OCI-LY1 (cell line): ENCODE measurements around the gene PDAP1.

Source experiments
- H2AFZ ChIP-seq: fragments of 200-600 bp; sonication (generic), shearing (Covaris generic); 2 replicates; pipeline ENCODE4 v1.6.0; 2014; ENCODE audit warnings: antibody characterized with exemption, mild to moderate bottlenecking, low read length
- H3F3A ChIP-seq: fragments of 200-600 bp; sonication (generic), shearing (Covaris generic); 2 replicates; pipeline ENCODE4 v1.6.0; 2014; ENCODE audit warnings: mild to moderate bottlenecking, antibody characterized with exemption, low read length, moderate library complexity; ENCODE audit not compliant: insufficient read depth
- H3K27ac ChIP-seq: fragments of 200-600 bp; sonication (generic); 2 replicates; pipeline ENCODE4 v1.5.1; 2014; ENCODE audit warnings: low read length, mixed run types, mild to moderate bottlenecking, low read depth; ENCODE audit not compliant: poor library complexity, severe bottlenecking
- H3K27me3 ChIP-seq: fragments of 200-600 bp; sonication (generic); 2 replicates; pipeline ENCODE4 v1.6.0; 2014; ENCODE audit warnings: antibody characterized with exemption, mild to moderate bottlenecking, low read length, moderate library complexity; ENCODE audit not compliant: insufficient read depth
- H3K36me3 ChIP-seq: fragments of 200-600 bp; sonication (generic); 2 replicates; pipeline ENCODE4 v1.6.1; 2014; ENCODE audit warnings: mild to moderate bottlenecking, antibody characterized with exemption, low read length, moderate library complexity, mixed read lengths; ENCODE audit not compliant: insufficient read depth
- H3K4me1 ChIP-seq: fragments of 200-600 bp; sonication (generic); 2 replicates; pipeline ENCODE4 v1.5.1; 2014; ENCODE audit warnings: mild to moderate bottlenecking, low read length, moderate library complexity; ENCODE audit not compliant: insufficient read depth, severe bottlenecking
- H3K4me2 ChIP-seq: fragments of 200-600 bp; sonication (generic), shearing (Covaris generic); 2 replicates; pipeline ENCODE4 v1.6.1; 2014; ENCODE audit warnings: low read length
- H3K4me3 ChIP-seq: fragments of 200-600 bp; sonication (generic); 2 replicates; pipeline ENCODE4 v1.5.1; 2014; ENCODE audit warnings: low read length, low read depth, mild to moderate bottlenecking, mixed read lengths; ENCODE audit not compliant: poor library complexity, severe bottlenecking
- H3K79me2 ChIP-seq: fragments of 200-600 bp; shearing (Covaris generic); 2 replicates; pipeline ENCODE4 v1.6.1; 2016; ENCODE audit warnings: mixed run types, low read length, mixed read lengths; ENCODE audit not compliant: insufficient read depth
- H3K9ac ChIP-seq: fragments of 200-600 bp; sonication (generic), shearing (Covaris generic); 2 replicates; pipeline ENCODE4 v1.6.1; 2014; ENCODE audit warnings: mild to moderate bottlenecking, low read length, mixed read lengths
- H3K9me2 ChIP-seq: fragments of 200-600 bp; sonication (generic), shearing (Covaris generic); 2 replicates; pipeline ENCODE4 v1.6.1; 2014; ENCODE audit warnings: low read depth, mild to moderate bottlenecking, low read length, mixed read lengths
- H3K9me3 ChIP-seq: fragments of 200-600 bp; shearing (Covaris generic); 2 replicates; pipeline ENCODE4 v1.6.1; 2014; ENCODE audit warnings: low read length, mixed read lengths
- H4K20me1 ChIP-seq: fragments of 200-600 bp; sonication (generic), shearing (Covaris generic); 2 replicates; pipeline ENCODE4 v1.6.0; 2016; ENCODE audit warnings: mild to moderate bottlenecking, low read length; ENCODE audit not compliant: insufficient read depth
- EZH2 ChIP-seq: fragments of 200-600 bp; sonication (generic), shearing (Covaris generic); IDR thresholded peaks from 2 replicates; pipeline ENCODE4 v1.8.0; 2017; ENCODE audit warnings: borderline replicate concordance, mixed run types, mild to moderate bottlenecking, antibody characterized with exemption, low read length, moderate library complexity, mixed read lengths
- TF ChIP-seq, protein P1 (sequence below): fragments of 200-600 bp; sonication (generic), shearing (Covaris generic); IDR thresholded peaks from 2 replicates; pipeline ENCODE4 v1.5.1; 2017; ENCODE audit warnings: mild to moderate bottlenecking, antibody characterized with exemption, low read length, moderate library complexity, mixed read lengths

The PDAP1 gene

DNA sequence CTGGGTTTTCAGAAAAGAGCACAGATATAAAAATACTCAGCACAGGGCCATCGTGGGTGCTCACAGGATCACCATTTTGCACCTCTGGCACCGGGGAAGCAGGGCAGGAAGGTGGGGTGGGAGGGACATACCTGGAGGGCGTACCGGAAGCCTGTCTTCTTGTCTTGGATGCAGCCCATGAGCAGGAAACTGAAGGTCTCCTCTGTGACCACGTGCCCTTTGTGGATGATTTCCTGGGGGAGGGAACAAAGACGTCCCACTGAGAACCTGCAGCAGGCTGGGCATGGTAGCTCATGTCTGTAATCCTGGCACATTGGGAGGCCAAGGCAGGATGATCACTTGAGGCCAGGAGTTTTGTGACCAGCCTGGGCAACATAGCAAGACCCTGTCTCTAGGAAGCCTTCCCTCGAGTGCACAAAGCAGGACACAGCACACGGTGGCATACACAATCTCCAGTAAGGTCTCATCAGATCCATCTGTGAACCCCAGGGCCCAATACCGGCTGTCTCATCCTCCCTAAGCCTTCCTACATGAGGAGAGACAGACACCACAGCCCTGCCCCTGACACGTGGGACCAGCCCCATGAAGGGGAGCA is 20.7 kb upstream of the PDAP1 start:
- H3K36me3 ChIP-seq: peaks cover 71% of the 10 kb centered on the region
- H2AFZ ChIP-seq: no peak overlapping the region

DNA sequence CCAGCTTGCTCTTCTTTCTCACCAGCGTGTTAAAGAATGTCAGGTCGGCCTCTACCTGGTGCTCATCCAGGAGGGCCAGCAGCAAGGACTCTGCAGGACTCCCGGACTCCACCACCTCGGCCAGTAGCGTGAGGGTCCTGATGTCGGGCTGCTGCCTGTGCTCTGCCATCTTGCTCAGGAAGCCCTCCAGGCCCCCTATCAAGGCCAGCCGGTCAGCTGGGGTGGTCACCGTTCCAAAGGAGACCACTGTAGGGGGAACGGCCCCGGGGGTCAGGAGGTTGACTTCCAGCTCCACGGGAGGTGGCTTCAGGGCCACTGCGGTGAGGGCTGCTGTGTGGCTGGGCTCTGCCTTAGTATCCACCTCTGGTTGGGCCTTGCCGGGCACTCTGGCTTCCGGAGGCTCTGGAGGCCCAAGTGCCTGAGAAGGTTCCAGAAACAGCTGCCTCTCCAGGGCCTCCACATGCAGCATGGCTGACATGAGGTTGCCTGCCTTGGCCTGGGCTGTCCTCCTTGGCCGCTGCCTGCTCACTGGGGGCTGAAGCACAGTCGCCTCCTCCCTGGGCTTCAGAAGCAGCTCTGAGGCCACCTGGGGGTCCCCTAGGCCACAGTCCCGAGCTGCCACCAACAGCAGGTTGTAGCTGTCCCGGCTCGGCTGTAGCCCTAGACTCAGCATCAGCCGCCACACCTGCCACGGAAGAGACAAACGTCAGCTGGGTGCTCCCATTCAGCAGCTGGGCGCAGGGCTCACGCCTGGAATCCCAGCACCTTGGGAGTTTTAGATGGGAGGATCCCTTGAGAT is 16.7 kb upstream of the PDAP1 start:
- Histone ChIP-seq H3F3A (no peaks in the 10 kb centered on the region), H3K36me3 (peaks cover 75% of the 10 kb centered on the region), H3K4me1 (no peaks in the 10 kb centered on the region), H3K4me3 (no peak overlapping the region), H4K20me1 (no peaks in the 10 kb centered on the region), H3K9me2 (no peaks in the 10 kb centered on the region), H3K9ac (no peak overlapping the region), H3K4me2 (no peak overlapping the region), H3K9me3 (no peaks in the 10 kb centered on the region), H2AFZ (no peak overlapping the region), H3K79me2 (no peaks in the 10 kb centered on the region), H3K27ac (no peak overlapping the region), H3K27me3 (no peaks in the 10 kb centered on the region)
- TF ChIP-seq EZH2: no peak
- TF ChIP-seq, protein P1, sequence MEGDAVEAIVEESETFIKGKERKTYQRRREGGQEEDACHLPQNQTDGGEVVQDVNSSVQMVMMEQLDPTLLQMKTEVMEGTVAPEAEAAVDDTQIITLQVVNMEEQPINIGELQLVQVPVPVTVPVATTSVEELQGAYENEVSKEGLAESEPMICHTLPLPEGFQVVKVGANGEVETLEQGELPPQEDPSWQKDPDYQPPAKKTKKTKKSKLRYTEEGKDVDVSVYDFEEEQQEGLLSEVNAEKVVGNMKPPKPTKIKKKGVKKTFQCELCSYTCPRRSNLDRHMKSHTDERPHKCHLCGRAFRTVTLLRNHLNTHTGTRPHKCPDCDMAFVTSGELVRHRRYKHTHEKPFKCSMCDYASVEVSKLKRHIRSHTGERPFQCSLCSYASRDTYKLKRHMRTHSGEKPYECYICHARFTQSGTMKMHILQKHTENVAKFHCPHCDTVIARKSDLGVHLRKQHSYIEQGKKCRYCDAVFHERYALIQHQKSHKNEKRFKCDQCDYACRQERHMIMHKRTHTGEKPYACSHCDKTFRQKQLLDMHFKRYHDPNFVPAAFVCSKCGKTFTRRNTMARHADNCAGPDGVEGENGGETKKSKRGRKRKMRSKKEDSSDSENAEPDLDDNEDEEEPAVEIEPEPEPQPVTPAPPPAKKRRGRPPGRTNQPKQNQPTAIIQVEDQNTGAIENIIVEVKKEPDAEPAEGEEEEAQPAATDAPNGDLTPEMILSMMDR: no peak

More for the DNA sequence above, 20.7 kb upstream of the PDAP1 start:
- Histone ChIP-seq H3K9me3 (no peaks in the 10 kb centered on the region), H3K9me2 (no peaks in the 10 kb centered on the region), H3K4me3 (no peak overlapping the region), H3K4me2 (no peak overlapping the region), H3K27ac (no peak overlapping the region), H4K20me1 (no peaks in the 10 kb centered on the region), H3K27me3 (no peaks in the 10 kb centered on the region), H3F3A (no peaks in the 10 kb centered on the region), H3K9ac (no peak overlapping the region), H3K79me2 (no peaks in the 10 kb centered on the region), H3K4me1 (no peaks in the 10 kb centered on the region)
- no peak for TF ChIP-seq EZH2
- TF ChIP-seq, protein P1: no peak

DNA sequence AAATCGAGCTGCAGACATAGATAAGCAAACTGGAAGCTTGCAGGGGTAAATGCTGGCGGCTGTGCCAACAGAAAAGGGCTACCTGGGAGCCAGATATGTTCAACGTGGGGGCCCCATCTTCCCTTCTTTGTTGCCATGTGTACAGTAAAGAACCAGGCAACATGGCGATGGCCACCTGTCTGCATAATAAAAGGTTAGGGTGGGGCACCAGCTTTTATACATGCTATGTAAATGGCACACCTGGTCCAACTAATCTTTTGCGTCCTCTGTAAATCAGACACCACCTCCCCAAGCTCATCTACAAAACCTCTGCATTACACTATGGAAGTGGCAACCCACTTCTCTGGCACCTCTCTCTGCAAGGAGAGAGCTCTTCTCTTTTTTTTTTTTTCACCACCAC is 14.2 kb upstream of the PDAP1 start:
- Histone ChIP-seq H3K9me2 (no peaks in the 10 kb centered on the region), H3K4me3 (no peak overlapping the region), H3K4me1 (no peaks in the 10 kb centered on the region), H3K79me2 (no peaks in the 10 kb centered on the region), H3K9me3 (no peaks in the 10 kb centered on the region), H4K20me1 (no peaks in the 10 kb centered on the region), H3F3A (no peaks in the 10 kb centered on the region), H3K9ac (no peak overlapping the region), H3K4me2 (no peak overlapping the region), H3K27ac (no peak overlapping the region), H2AFZ (no peak overlapping the region), H3K36me3 (peaks cover 82% of the 10 kb centered on the region), H3K27me3 (no peaks in the 10 kb centered on the region)
- TF ChIP-seq EZH2: no peak
- TF ChIP-seq, protein P1: no peak
